ENCODE data around the gene DUXB. TPM values are rescaled to one million over a fixed set of nuclear protein-coding genes. Genes with fewer than 3 reads are reported as not detected.
A peak's percentile ranks its signal among the peaks of the same experiment; 100 is the strongest.

Gene DUXB
- total and polyA plus RNA-seq, 2 of the 13 experiments (the other 11 are each of a cell fraction or from before 2014, with no cell fraction given), result not detected

DNA sequence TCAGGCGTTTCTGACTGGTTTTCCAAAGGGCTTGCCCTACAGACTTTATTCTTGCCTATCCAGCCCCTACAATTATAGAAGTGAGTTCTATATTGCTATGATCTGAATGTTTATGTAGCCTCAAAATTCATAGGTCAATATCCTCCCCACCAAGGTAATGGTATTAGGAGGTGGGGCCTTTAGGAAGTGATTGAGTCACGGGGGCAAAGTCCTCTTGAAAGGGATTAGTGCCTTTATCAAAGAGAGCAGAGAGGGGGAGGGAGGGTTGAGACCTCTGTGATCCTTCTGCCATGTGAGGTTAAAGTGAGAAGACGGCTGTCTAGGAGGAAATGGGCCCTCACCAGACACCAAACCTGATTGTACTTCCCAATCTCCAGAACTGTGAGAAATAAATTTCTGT is 26.0 kb upstream of the DUXB start (continued):
- no peak for TF ChIP-seq HES4 (CRISPR knock-in tag; IDR thresholded peaks at IDR 0.05; ENCODE audit: borderline replicate concordance)
- 0 out of 2 replicates have a peak, but pooled peaks have one; percentile 22 for TF ChIP-seq ZNF792 (CRISPR knock-in tag; IDR thresholded peaks at IDR 0.05)
- no peak for TF ChIP-seq PAX8 (CRISPR knock-in tag; IDR thresholded peaks at IDR 0.05; ENCODE audit: borderline replicate concordance)
- TF ChIP-seq, protein P1, sequence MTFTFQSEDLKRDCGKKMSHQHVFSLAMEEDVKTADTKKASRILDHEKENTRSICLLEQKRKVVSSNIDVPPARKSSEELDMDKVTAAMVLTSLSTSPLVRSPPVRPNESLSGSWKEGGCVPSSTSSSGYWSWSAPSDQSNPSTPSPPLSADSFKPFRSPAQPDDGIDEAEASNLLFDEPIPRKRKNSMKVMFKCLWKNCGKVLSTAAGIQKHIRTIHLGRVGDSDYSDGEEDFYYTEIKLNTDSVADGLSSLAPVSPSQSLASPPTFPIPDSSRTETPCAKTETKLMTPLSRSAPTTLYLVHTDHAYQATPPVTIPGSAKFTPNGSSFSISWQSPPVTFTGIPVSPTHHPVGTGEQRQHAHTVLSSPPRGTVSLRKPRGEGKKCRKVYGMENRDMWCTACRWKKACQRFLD (CRISPR knock-in tag; IDR thresholded peaks at IDR 0.05; ENCODE audit: borderline replicate concordance), result no peak
- no peak for TF ChIP-seq ZNF75D (CRISPR knock-in tag; IDR thresholded peaks at IDR 0.05; ENCODE audit: borderline replicate concordance)
- TF ChIP-seq, protein P2, sequence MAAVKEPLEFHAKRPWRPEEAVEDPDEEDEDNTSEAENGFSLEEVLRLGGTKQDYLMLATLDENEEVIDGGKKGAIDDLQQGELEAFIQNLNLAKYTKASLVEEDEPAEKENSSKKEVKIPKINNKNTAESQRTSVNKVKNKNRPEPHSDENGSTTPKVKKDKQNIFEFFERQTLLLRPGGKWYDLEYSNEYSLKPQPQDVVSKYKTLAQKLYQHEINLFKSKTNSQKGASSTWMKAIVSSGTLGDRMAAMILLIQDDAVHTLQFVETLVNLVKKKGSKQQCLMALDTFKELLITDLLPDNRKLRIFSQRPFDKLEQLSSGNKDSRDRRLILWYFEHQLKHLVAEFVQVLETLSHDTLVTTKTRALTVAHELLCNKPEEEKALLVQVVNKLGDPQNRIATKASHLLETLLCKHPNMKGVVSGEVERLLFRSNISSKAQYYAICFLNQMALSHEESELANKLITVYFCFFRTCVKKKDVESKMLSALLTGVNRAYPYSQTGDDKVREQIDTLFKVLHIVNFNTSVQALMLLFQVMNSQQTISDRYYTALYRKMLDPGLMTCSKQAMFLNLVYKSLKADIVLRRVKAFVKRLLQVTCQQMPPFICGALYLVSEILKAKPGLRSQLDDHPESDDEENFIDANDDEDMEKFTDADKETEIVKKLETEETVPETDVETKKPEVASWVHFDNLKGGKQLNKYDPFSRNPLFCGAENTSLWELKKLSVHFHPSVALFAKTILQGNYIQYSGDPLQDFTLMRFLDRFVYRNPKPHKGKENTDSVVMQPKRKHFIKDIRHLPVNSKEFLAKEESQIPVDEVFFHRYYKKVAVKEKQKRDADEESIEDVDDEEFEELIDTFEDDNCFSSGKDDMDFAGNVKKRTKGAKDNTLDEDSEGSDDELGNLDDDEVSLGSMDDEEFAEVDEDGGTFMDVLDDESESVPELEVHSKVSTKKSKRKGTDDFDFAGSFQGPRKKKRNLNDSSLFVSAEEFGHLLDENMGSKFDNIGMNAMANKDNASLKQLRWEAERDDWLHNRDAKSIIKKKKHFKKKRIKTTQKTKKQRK (IDR thresholded peaks at IDR 0.05; ENCODE audit: low read length), result no peak
- no peak for TF ChIP-seq TBL1XR1 (IDR thresholded peaks at IDR 0.05; ENCODE audit: borderline replicate concordance, low read length, partially characterized antibody)
- no peak for TF ChIP-seq NONO (IDR thresholded peaks at IDR 0.05)
- TF ChIP-seq NONO (CRISPR knock-in tag; conservative IDR thresholded peaks at IDR 0.05), result no peak
- TF ChIP-seq NKX3-1 (CRISPR knock-in tag; IDR thresholded peaks at IDR 0.05), result no peak
- no peak for TF ChIP-seq ZNF563 (CRISPR knock-in tag; IDR thresholded peaks at IDR 0.05)
- no peak for TF ChIP-seq ZNF101 (CRISPR knock-in tag; IDR thresholded peaks at IDR 0.05; ENCODE audit: borderline replicate concordance, low read depth)
- TF ChIP-seq ZFP90 (CRISPR knock-in tag; IDR thresholded peaks at IDR 0.05; ENCODE audit: borderline replicate concordance), result no peak
- no peak for TF ChIP-seq ZNF136 (CRISPR knock-in tag; IDR thresholded peaks at IDR 0.05; ENCODE audit: low read depth)
- TF ChIP-seq GFI1 (CRISPR knock-in tag; IDR thresholded peaks at IDR 0.05; ENCODE audit: borderline replicate concordance), result peak; percentile 77
- TF ChIP-seq GABPB1 (CRISPR knock-in tag; IDR thresholded peaks at IDR 0.05), result no peak
- no peak for TF ChIP-seq DBP (CRISPR knock-in tag; IDR thresholded peaks at IDR 0.05; ENCODE audit: not compliant biosample characterization)
- peak; percentile 58 for TF ChIP-seq ZMYM4 (CRISPR knock-in tag; IDR thresholded peaks at IDR 0.05)
- no peak for TF ChIP-seq ZNF546 (CRISPR knock-in tag; conservative IDR thresholded peaks at IDR 0.05)
- no peak for TF ChIP-seq AFF4 (CRISPR knock-in tag; IDR thresholded peaks at IDR 0.05)
- no peak for TF ChIP-seq TEAD3 (CRISPR knock-in tag; optimal IDR thresholded peaks at IDR 0.05; ENCODE audit: borderline replicate concordance)
- peak; percentile 10; the same call in 1 of the 2 replicates for TF ChIP-seq CEBPB (IDR thresholded peaks at IDR 0.05; ENCODE audit: borderline replicate concordance, low read depth, low read length)
- no peak for TF ChIP-seq ZNF367 (CRISPR knock-in tag; IDR thresholded peaks at IDR 0.05; ENCODE audit: borderline replicate concordance)
